Activated T-cell treated with anti-CD3 and anti-CD28 coated beads, Interleukin-2, amount 50 U/mL, for 4 hours (primary cell): ENCODE results near the gene TEX13D. TPM values are rescaled to one million over a fixed set of nuclear protein-coding genes. Genes with fewer than 3 reads are reported as not detected.
"Not testable (repeated sequence)": the region's sequence is repeated elsewhere in the genome, so short reads cannot be mapped to it uniquely, and the experiment has no call there.

Source experiments
- ATAC-seq, 2 donors: fragments of 200-7000 bp; cut with Tn5 transposase; one replicate each; pipeline ENCODE4 v1.10.0; 2021
- DNase-seq: peaks from one replicate; pipeline ENCODE4 v3.0.0-alpha.2; 2020
- H3K27me3 Mint-ChIP-seq: one replicate; pipeline ENCODE4 v1.8.0; 2021; ENCODE audit warnings: low read depth, mixed read lengths
- H3K36me3 Mint-ChIP-seq: one replicate; pipeline ENCODE4 v1.8.0; 2022; ENCODE audit warnings: mixed read lengths; ENCODE audit not compliant: insufficient read depth
- H3K4me1 Mint-ChIP-seq: one replicate; pipeline ENCODE4 v1.8.0; 2021; ENCODE audit warnings: low read depth, mixed read lengths
- H3K4me3 Mint-ChIP-seq: one replicate; pipeline ENCODE4 v1.8.0; 2021; ENCODE audit warnings: mild to moderate bottlenecking, moderate library complexity, mixed read lengths
- H3K9me3 Mint-ChIP-seq: one replicate; pipeline ENCODE4 v1.8.0; 2021; ENCODE audit warnings: mixed read lengths
- total RNA-seq, 3 donors: library from RNA; stranded (reverse); gene quantifications; one replicate each; pipeline ENCODE4 v1.2.1, GENCODE V29; 2021

The TEX13D gene
- not detected for total RNA-seq

- no peak for DNase-seq
- Mint-ChIP-seq H3K27me3 (no peaks in the 10 kb centered on the region), H3K9me3 (no peaks in the 10 kb centered on the region), H3K4me1 (peaks cover 12% of the 10 kb centered on the region), H3K4me3 (no peak within 1 kb of the TSS), H3K36me3 (no peaks in the 10 kb centered on the region)
- no peak for ATAC-seq
Measured at GRCh38 chrX:124332481-124333424, at the start of gene TEX13D. TEX13D (plus strand) TSS chrX:124332660; CDS start chrX:124332918, 258 bp downstream.

- Mint-ChIP-seq H3K9me3 (no peaks in the 10 kb centered on the region), H3K27me3 (no peaks in the 10 kb centered on the region), H3K4me1 (no peaks in the 10 kb centered on the region), H3K36me3 (no peaks in the 10 kb centered on the region), H3K4me3 (no peak overlapping the region)
- no peak for ATAC-seq
- DNase-seq: no peak
Measured at GRCh38 chrX:124289443-124289842, 43.0 kb upstream of the TEX13D start.

- DNase-seq (no peak), ATAC-seq (no peak)
- H3K27me3 Mint-ChIP-seq: no peaks in the 10 kb centered on the region
- H3K4me3 Mint-ChIP-seq: no peak overlapping the region
- H3K9me3 Mint-ChIP-seq: no peaks in the 10 kb centered on the region
- no peaks in the 10 kb centered on the region for H3K36me3 Mint-ChIP-seq
- peaks cover 6% of the 10 kb centered on the region for H3K4me1 Mint-ChIP-seq
Measured at GRCh38 chrX:124293810-124294209, 38.6 kb upstream of the TEX13D start.

GRCh38 chrX:124299323-124299722, 33.1 kb upstream of the TEX13D start:
- H3K36me3 Mint-ChIP-seq, H3K4me3 Mint-ChIP-seq, DNase-seq, ATAC-seq, H3K27me3 Mint-ChIP-seq, H3K9me3 Mint-ChIP-seq: not testable (repeated sequence)
- peaks cover 27% of the 10 kb centered on the region for H3K4me1 Mint-ChIP-seq

GRCh38 chrX:124300405-124300804, 32.1 kb upstream of the TEX13D start:
- H3K4me3 Mint-ChIP-seq: peak overlapping the region; percentile 59
- peak; percentile 48 to 76 for ATAC-seq
- DNase-seq: no peak
- no peaks in the 10 kb centered on the region for H3K27me3 Mint-ChIP-seq
- peaks cover 24% of the 10 kb centered on the region for H3K4me1 Mint-ChIP-seq
- no peaks in the 10 kb centered on the region for H3K9me3 Mint-ChIP-seq
- H3K36me3 Mint-ChIP-seq: peaks cover 2% of the 10 kb centered on the region

GRCh38 chrX:124307253-124307907, 25.1 kb upstream of the TEX13D start:
- no peak overlapping the region for H3K4me3 Mint-ChIP-seq
- ATAC-seq (peak in 1 of 2 donors; percentile 35), DNase-seq (no peak)
- peaks cover 12% of the 10 kb centered on the region for H3K4me1 Mint-ChIP-seq
- H3K36me3 Mint-ChIP-seq: peaks cover 2% of the 10 kb centered on the region
- H3K9me3 Mint-ChIP-seq: no peaks in the 10 kb centered on the region
- H3K27me3 Mint-ChIP-seq: no peaks in the 10 kb centered on the region

GRCh38 chrX:124325732-124326131, 6.7 kb upstream of the TEX13D start:
- Mint-ChIP-seq H3K27me3 (no peaks in the 10 kb centered on the region), H3K36me3 (no peaks in the 10 kb centered on the region), H3K9me3 (no peaks in the 10 kb centered on the region), H3K4me1 (peaks cover 3% of the 10 kb centered on the region), H3K4me3 (no peak overlapping the region)
- no peak for ATAC-seq
- DNase-seq: no peak

GRCh38 chrX:124328765-124329164, 3.7 kb upstream of the TEX13D start:
- Mint-ChIP-seq H3K4me3 (no peak overlapping the region), H3K27me3 (no peaks in the 10 kb centered on the region), H3K36me3 (no peaks in the 10 kb centered on the region), H3K9me3 (no peaks in the 10 kb centered on the region), H3K4me1 (peaks cover 6% of the 10 kb centered on the region)
- DNase-seq (no peak), ATAC-seq (no peak)

- Mint-ChIP-seq H3K4me3 (no peak overlapping the region), H3K4me1 (peaks cover 9% of the 10 kb centered on the region), H3K27me3 (no peaks in the 10 kb centered on the region), H3K36me3 (no peaks in the 10 kb centered on the region), H3K9me3 (no peaks in the 10 kb centered on the region)
- no peak for DNase-seq
- no peak for ATAC-seq
Measured at GRCh38 chrX:124333862-124334261, 1.4 kb downstream of the TEX13D start.

GRCh38 chrX:124334555-124334954, 2.1 kb downstream of the TEX13D start:
- DNase-seq, H3K27me3 Mint-ChIP-seq, H3K9me3 Mint-ChIP-seq, H3K4me3 Mint-ChIP-seq, ATAC-seq, H3K36me3 Mint-ChIP-seq: not testable (repeated sequence)
- H3K4me1 Mint-ChIP-seq: peaks cover 13% of the 10 kb centered on the region

- H3K4me3 Mint-ChIP-seq: no peak overlapping the region
- H3K4me1 Mint-ChIP-seq: peaks cover 13% of the 10 kb centered on the region
- H3K27me3 Mint-ChIP-seq: no peaks in the 10 kb centered on the region
Measured at GRCh38 chrX:124335598-124335997, 3.1 kb downstream of the TEX13D start.

GRCh38 chrX:124337916-124338315, 5.5 kb downstream of the TEX13D start:
- no peaks in the 10 kb centered on the region for H3K36me3 Mint-ChIP-seq
- H3K9me3 Mint-ChIP-seq: no peaks in the 10 kb centered on the region
- ATAC-seq (no peak), DNase-seq (no peak)
- no peaks in the 10 kb centered on the region for H3K27me3 Mint-ChIP-seq
- peaks cover 29% of the 10 kb centered on the region for H3K4me1 Mint-ChIP-seq
- H3K4me3 Mint-ChIP-seq: no peak overlapping the region

More at GRCh38 chrX:124335598-124335997, 3.1 kb downstream of the TEX13D start:
- Mint-ChIP-seq H3K36me3 (no peaks in the 10 kb centered on the region), H3K9me3 (no peaks in the 10 kb centered on the region)
- DNase-seq (no peak), ATAC-seq (no peak)

GRCh38 chrX:124338733-124339514, 6.5 kb downstream of the TEX13D start:
- DNase-seq (no peak), ATAC-seq (peak in 1 of 2 donors; percentile 44)
- H3K4me1 Mint-ChIP-seq: peaks cover 39% of the 10 kb centered on the region
- no peak overlapping the region for H3K4me3 Mint-ChIP-seq
- no peaks in the 10 kb centered on the region for H3K27me3 Mint-ChIP-seq
- no peaks in the 10 kb centered on the region for H3K9me3 Mint-ChIP-seq
- H3K36me3 Mint-ChIP-seq: no peaks in the 10 kb centered on the region
